Right lobe of liver (tissue), 6 donors: ENCODE measurements around the gene NFKB1. TPM values are rescaled to one million over a fixed set of nuclear protein-coding genes. Genes with fewer than 3 reads are reported as not detected.

Experiments used
- ATAC-seq, 4 donors: fragments of 200-7000 bp; cut with Tn5 transposase; one replicate each; pipeline ENCODE4 v1.9.1; 2020; ENCODE audit warnings: mild to moderate bottlenecking in 4 of 4, moderate library complexity in 4 of 4
- DNase-seq, 3 donors: peaks; one replicate each; pipeline ENCODE4 v3.0.0-alpha.2; 2020
- H3K27ac ChIP-seq, 3 donors: fragments of 200-600 bp; one replicate each; pipeline ENCODE4 v1.8.0; 2022
- H3K27me3 ChIP-seq, 2 donors: fragments of 200-600 bp; one replicate each; pipeline ENCODE4 v1.8.0; 2022
- H3K36me3 ChIP-seq, 4 donors: fragments of 200-600 bp; sonication (generic) in 1 of 4; one replicate each; pipeline versions ENCODE4 v1.5.1 to v1.8.0; 2017 to 2022; ENCODE audit warnings: control low read depth in 1 of 4
- H3K4me1 ChIP-seq, 4 donors: fragments of 200-600 bp; sonication (generic) in 1 of 4; one replicate each; pipeline versions ENCODE4 v1.5.1 to v1.8.0; 2017 to 2022; ENCODE audit warnings: control low read depth in 1 of 4
- H3K4me3 ChIP-seq, 3 donors: fragments of 200-600 bp; one replicate each; pipeline ENCODE4 v1.8.0; 2022
- H3K9me3 ChIP-seq, 4 donors: fragments of 200-600 bp; sonication (generic) in 1 of 4; one replicate each; pipeline versions ENCODE4 v1.5.1 to v1.8.0; 2017 to 2022; ENCODE audit warnings: control low read depth in 1 of 4
- CTCF ChIP-seq, 4 donors: fragments of 200-600 bp in 3 of 4; fragments of 450-650 bp in 1 of 4; IDR thresholded peaks; one replicate each; pipeline versions ENCODE4 v1.5.1 to v1.8.0; 2016 to 2022; ENCODE audit warnings: antibody characterized with exemption in 4 of 4, mild to moderate bottlenecking in 2 of 4
- POLR2A ChIP-seq: fragments of 450-650 bp; IDR thresholded peaks from one replicate; pipeline ENCODE4 v1.6.1; 2017; ENCODE audit warnings: antibody characterized with exemption, mild to moderate bottlenecking
- WGBS: methylation state at CpG from one replicate; pipeline ENCODE4 v1.1.6; 2018; ENCODE audit warnings: low coverage, low lambda C conversion rate; ENCODE audit not compliant: insufficient coverage; ENCODE audit errors: missing lambda C conversion rate; 5-methylcytosine and 5-hydroxymethylcytosine counted together
- intact Hi-C, 2 donors: fragments of 100-400 bp; cut with DNase I; formaldehyde crosslinking; loops; one replicate each; pipeline versions ENCODE4 v1.11.2 to v1.14.1; 2022
- total RNA-seq, 6 experiments: library from RNA; depleted of rRNA in 2 of 6; stranded (reverse); fragments of >200 nt in 2 of 6; fragmentation: NEBNext Ultra II Directional in 3 of 6; extraction: Animal tissue kit (Norgen Biotek cat#: 25700) in 3 of 6; gene quantifications; one replicate each; pipeline versions ENCODE4 v1.1.0 to v1.2.4, GENCODE V29; 2016 to 2023
- donor health status: DM: no; HTN: yes; CAD: no.
- donor health status: DM: no; HTN: no; CAD: no.
- donor health status: DM: no; HTN: no; CAD: no.
- donor health status: DM: no; HTN: yes; CAD: no.
- donor health status: DM: no; HTN: yes; CAD: no.

Gene NFKB1
- total RNA-seq, 6 experiments from 2014 or later, result 13.8 to 48.6 (median 17.5) TPM

- TF ChIP-seq POLR2A (no peak), CTCF (IDR thresholded peaks at IDR 0.05) (no peak)
- Histone ChIP-seq H3K27me3 (no peaks in the 10 kb centered on the region), H3K27ac (no peak overlapping the region), H3K36me3 (peaks cover 0 to 3% (median 0%) of the 10 kb centered on the region in 4 donors), H3K9me3 (no peaks in the 10 kb centered on the region), H3K4me1 (no peaks in the 10 kb centered on the region), H3K4me3 (no peak overlapping the region)
- no peak for DNase-seq
- 77% methylated on average over 4 of the region's 4 CpGs for WGBS
- no peak for ATAC-seq
- intact Hi-C loops, result no loop called here
Measured at GRCh38 chr4:102533348-102533747, 32.2 kb downstream of the NFKB1 start.

GRCh38 chr4:102533904-102534303 is 32.7 kb downstream of the NFKB1 start:
- no peaks in the 10 kb centered on the region for H3K9me3 ChIP-seq
- no peaks in the 10 kb centered on the region for H3K4me1 ChIP-seq
- peaks cover 0 to 3% (median 0%) of the 10 kb centered on the region in 4 donors for H3K36me3 ChIP-seq
- no peak overlapping the region for H3K4me3 ChIP-seq
- no peak overlapping the region for H3K27ac ChIP-seq
- no peak for TF ChIP-seq POLR2A
- intact Hi-C loops, result no loop called here
- ATAC-seq (no peak), DNase-seq (no peak)
- H3K27me3 ChIP-seq, result no peaks in the 10 kb centered on the region
- 100% methylated on average over 1 of the region's 2 CpGs for WGBS

GRCh38 chr4:102534845-102535244 is 33.7 kb downstream of the NFKB1 start:
- intact Hi-C loops, result no loop called here
- no peaks in the 10 kb centered on the region for H3K9me3 ChIP-seq
- TF ChIP-seq CTCF (IDR thresholded peaks at IDR 0.05) (no peak), POLR2A (no peak)
- H3K4me3 ChIP-seq, result no peak overlapping the region
- ATAC-seq, result no peak
- 96% methylated on average over 2 of the region's 2 CpGs for WGBS
- no peaks in the 10 kb centered on the region for H3K4me1 ChIP-seq
- H3K27me3 ChIP-seq, result no peaks in the 10 kb centered on the region
- DNase-seq, result no peak
- H3K36me3 ChIP-seq, result peaks cover 0 to 3% (median 0%) of the 10 kb centered on the region in 4 donors
- no peak overlapping the region for H3K27ac ChIP-seq

- H3K4me1 ChIP-seq, result no peaks in the 10 kb centered on the region
- intact Hi-C loops, result no loop called here
- H3K27ac ChIP-seq, result no peak overlapping the region
- DNase-seq (no peak), ATAC-seq (no peak)
- H3K9me3 ChIP-seq, result no peaks in the 10 kb centered on the region
- WGBS, result 83% methylated on average over 4 of the region's 4 CpGs
- no peaks in the 10 kb centered on the region for H3K27me3 ChIP-seq
- TF ChIP-seq CTCF (IDR thresholded peaks at IDR 0.05) (no peak), POLR2A (no peak)
- peaks cover 0 to 3% (median 0%) of the 10 kb centered on the region in 4 donors for H3K36me3 ChIP-seq
- H3K4me3 ChIP-seq, result no peak overlapping the region
Measured at GRCh38 chr4:102535398-102536082, 34.4 kb downstream of the NFKB1 start.

GRCh38 chr4:102536768-102537167 is 35.6 kb downstream of the NFKB1 start:
- no peak overlapping the region for H3K4me3 ChIP-seq
- intact Hi-C loops, result no loop called here
- DNase-seq (no peak), ATAC-seq (no peak)
- no peaks in the 10 kb centered on the region for H3K27me3 ChIP-seq
- WGBS, result 93% methylated on average over 3 of the region's 3 CpGs
- no peaks in the 10 kb centered on the region for H3K36me3 ChIP-seq
- no peak for TF ChIP-seq CTCF (IDR thresholded peaks at IDR 0.05)
- no peak for TF ChIP-seq POLR2A
- no peak overlapping the region for H3K27ac ChIP-seq
- H3K4me1 ChIP-seq, result no peaks in the 10 kb centered on the region
- no peaks in the 10 kb centered on the region for H3K9me3 ChIP-seq
